ENCODE measurements around the gene KIAA1671.

The KIAA1671 gene

GRCh38 chr22:24952837-24953383, 394 bp downstream of the KIAA1671 start:
- DNase-seq (ENCODE audit: low read depth in 2 of 2) = no peak

- DNase-seq (ENCODE audit: low read depth in 2 of 2) = no peak
These were observed 1.0 kb downstream of the KIAA1671 start for GRCh38 chr22:24953384-24954113.

- no peak for DNase-seq (ENCODE audit: low read depth in 2 of 2)
These were observed 1.6 kb downstream of the KIAA1671 start for GRCh38 chr22:24954114-24954463.

GRCh38 chr22:24954856-24955255, 2.3 kb downstream of the KIAA1671 start:
- no peak for DNase-seq (ENCODE audit: low read depth in 2 of 2)

GRCh38 chr22:24957043-24957442, 4.5 kb downstream of the KIAA1671 start:
- no peak for DNase-seq (ENCODE audit: low read depth in 2 of 2)

GRCh38 chr22:24961217-24961844, 8.8 kb downstream of the KIAA1671 start:
- DNase-seq (ENCODE audit: low read depth in 2 of 2) = no peak

GRCh38 chr22:24962094-24962493, 9.6 kb downstream of the KIAA1671 start:
- DNase-seq (ENCODE audit: low read depth in 2 of 2) = no peak

- DNase-seq (ENCODE audit: low read depth in 2 of 2) = no peak
These were observed 10.3 kb downstream of the KIAA1671 start for GRCh38 chr22:24962835-24963234.

GRCh38 chr22:24964441-24964840, 11.9 kb downstream of the KIAA1671 start:
- DNase-seq (ENCODE audit: low read depth in 2 of 2) = no peak

GRCh38 chr22:24965822-24966626, 13.5 kb downstream of the KIAA1671 start:
- DNase-seq (ENCODE audit: low read depth in 2 of 2) = no peak

- no peak for DNase-seq (ENCODE audit: low read depth in 2 of 2)
These were observed 15.6 kb downstream of the KIAA1671 start for GRCh38 chr22:24968066-24968561.

- DNase-seq (ENCODE audit: low read depth in 2 of 2) = no peak
These were observed 17.2 kb downstream of the KIAA1671 start for GRCh38 chr22:24969560-24970301.

- DNase-seq (ENCODE audit: low read depth in 2 of 2) = no peak
These were observed 19.9 kb downstream of the KIAA1671 start for GRCh38 chr22:24972369-24972768.

- no peak for DNase-seq (ENCODE audit: low read depth in 2 of 2)
These were observed 21.4 kb downstream of the KIAA1671 start for GRCh38 chr22:24973872-24974271.

- no peak for DNase-seq (ENCODE audit: low read depth in 2 of 2)
These were observed 22.7 kb downstream of the KIAA1671 start for GRCh38 chr22:24975125-24975640.

GRCh38 chr22:24975813-24976341, 23.4 kb downstream of the KIAA1671 start:
- no peak for DNase-seq (ENCODE audit: low read depth in 2 of 2)

GRCh38 chr22:24976442-24977218, 24.1 kb downstream of the KIAA1671 start:
- DNase-seq (ENCODE audit: low read depth in 2 of 2) = no peak

- DNase-seq (ENCODE audit: low read depth in 2 of 2) = no peak
These were observed 25.1 kb downstream of the KIAA1671 start for GRCh38 chr22:24977370-24978221.

GRCh38 chr22:24978308-24978707, 25.8 kb downstream of the KIAA1671 start:
- no peak for DNase-seq (ENCODE audit: low read depth in 2 of 2)
